Measurements from ENCODE around the gene ADARB2.

ADARB2 gene

GRCh38 chr10:1560535-1561192 is 176.7 kb downstream of the ADARB2 start:
- no peak for DNase-seq

DNA sequence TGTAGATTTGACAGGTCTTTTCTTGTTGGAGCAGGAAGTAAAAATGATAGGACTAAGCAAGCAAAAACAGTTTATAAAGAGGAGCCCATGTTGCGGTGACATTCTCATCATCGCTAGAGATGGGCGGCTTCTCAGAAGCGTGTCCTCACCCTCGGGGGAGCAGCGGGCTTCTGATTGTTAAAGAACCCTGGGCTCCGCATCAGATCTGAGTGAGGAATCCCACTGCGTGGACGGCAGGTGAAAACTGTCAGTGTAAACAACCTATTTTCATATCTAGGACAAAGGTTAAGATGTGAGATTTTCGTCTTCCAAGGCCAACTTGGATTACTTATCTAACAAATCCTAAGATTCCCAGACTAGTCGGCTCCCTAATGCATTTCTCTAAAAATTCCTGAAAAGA is 177.6 kb downstream of the ADARB2 start:
- no peak for DNase-seq

DNA sequence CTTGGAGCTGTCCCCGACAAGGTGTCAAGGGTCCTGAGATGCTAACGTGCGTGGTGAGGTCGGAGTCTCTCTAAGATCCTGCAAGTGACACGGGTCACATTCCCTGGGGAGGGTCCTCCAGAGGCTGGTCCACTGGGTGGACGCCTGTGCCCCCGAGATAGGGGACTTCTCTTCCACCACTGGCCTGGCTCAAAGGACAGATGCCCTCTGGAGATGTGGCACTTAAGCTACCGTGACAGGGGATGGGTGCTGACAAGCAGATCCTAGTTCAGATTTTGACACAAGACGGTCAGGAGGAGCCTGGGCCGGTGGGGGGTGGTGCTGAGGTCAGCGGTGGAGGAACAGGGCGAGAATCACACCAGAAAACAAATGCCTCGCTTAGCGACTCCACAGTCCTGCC is 178.0 kb downstream of the ADARB2 start:
- no peak for DNase-seq

- DNase-seq, result no peak
Observed at GRCh38 chr10:1558906-1559305, 178.4 kb downstream of the ADARB2 start.

GRCh38 chr10:1557081-1557480 is 180.2 kb downstream of the ADARB2 start:
- no peak for DNase-seq

- DNase-seq, result no peak
Observed at GRCh38 chr10:1556496-1556895, 180.8 kb downstream of the ADARB2 start.

GRCh38 chr10:1553951-1554350 is 183.4 kb downstream of the ADARB2 start:
- DNase-seq, result no peak

GRCh38 chr10:1552881-1553670 is 184.2 kb downstream of the ADARB2 start:
- no peak for DNase-seq

DNA sequence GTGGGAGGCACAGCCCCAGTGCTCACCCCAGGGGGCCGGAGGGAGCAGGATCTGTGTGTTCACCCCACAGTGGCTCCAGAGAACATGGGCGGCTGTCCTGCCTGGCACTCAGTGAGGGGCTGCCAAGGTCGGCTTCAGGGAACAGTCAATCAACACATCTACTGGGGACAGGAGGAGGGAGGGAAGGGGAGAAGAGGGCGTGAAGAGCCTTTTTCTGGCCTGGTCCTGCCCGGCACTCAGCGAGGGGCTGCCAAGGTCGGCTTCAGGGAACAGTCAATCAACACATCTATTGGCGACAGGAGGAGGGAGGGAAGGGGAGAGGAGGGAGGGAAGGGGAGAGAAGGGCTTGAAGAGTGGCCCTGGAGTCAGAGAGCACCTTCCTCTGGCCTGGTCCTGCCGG is 184.9 kb downstream of the ADARB2 start:
- DNase-seq, result no peak

- no peak for DNase-seq
Observed at GRCh38 chr10:1551636-1552338, 185.5 kb downstream of the ADARB2 start.

DNA sequence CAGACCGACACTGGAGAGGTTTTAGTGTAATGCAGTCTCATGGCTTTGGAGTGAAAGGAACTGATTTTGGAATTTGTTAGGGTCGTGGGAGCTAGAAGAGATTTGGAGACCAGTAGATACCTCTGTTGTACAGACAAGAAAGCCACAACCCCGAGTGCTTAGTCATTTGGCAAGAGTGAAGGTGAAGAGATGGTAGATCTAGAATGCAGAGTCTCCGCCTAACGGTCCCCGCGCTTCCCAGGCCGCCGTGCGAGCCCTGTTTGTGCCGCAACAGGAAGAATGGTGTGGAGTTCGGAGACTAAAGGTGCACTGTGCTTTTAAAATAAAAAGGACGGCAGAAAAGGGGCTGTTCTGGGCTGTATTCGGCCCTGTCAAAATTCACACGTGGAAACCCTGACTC is 186.7 kb downstream of the ADARB2 start:
- DNase-seq, result no peak

GRCh38 chr10:1550291-1550595 is 187.1 kb downstream of the ADARB2 start:
- DNase-seq, result no peak

DNA sequence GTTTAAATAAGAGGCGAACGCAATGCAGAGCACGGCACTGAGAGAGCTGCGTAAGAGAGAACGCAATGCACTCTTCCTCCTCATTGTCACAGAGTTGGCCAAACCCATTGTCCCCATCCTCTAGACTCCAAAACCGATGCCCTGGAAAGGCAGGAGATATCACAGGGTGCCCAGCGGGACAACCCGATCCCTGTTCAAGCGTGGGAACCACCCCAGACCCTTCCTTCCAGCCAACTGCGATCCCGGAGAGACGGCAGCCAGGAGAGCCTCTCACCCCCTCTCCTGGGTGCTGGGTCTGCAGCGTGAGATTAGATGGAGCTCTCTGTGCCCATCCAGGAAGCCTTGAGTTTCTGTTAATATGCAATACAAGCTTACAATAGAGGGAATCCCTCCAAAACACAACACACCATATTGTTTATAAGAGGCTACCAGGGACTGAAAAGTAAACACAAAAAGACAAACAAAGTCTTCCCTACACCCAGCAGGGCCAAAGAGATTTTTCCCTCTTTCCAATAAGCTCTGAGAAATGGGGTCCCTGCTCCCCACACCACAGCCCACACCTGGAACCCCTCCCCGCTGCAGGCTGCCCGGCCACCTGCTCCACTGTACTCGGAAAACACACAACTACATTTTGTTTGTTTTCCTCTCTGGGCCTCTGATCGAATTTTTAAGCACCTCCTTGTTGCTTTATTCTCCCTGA is 187.6 kb downstream of the ADARB2 start:
- no peak for DNase-seq

GRCh38 chr10:1548596-1548995 is 188.7 kb downstream of the ADARB2 start:
- no peak for DNase-seq

GRCh38 chr10:1548146-1548545 is 189.2 kb downstream of the ADARB2 start:
- no peak for DNase-seq

DNA sequence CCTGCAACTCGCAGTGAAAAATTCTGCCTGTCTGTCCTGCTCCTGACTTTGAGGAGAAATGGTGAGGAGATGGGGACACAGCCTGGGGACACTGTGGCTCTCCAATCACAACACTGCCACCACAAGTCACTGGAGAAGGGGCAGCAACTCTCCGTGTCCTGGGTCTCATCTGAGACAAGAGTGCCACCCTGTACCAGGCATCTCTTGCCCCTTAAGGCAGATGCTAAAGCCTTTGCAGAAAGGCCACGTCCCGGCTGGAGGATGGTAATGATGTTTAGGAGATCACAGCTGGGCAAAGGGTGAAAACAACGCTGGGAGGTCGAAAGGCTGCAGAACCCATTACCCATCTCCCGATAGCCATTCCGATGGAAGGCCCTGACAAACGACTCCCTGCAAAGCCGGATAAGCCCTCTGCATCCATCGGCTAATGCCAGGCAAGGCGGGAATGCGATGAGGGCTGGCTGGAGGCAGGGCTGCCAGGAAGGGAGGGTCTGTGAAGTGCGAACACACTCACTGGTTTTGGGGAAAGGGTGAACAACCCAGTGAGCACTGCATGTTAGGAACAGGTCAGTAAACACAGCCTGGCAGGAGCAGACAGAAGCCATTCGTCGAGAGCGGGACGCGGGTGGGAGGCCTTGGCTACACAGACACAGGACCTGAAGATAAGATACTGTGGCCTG is 190.8 kb downstream of the ADARB2 start:
- DNase-seq, result no peak

DNA sequence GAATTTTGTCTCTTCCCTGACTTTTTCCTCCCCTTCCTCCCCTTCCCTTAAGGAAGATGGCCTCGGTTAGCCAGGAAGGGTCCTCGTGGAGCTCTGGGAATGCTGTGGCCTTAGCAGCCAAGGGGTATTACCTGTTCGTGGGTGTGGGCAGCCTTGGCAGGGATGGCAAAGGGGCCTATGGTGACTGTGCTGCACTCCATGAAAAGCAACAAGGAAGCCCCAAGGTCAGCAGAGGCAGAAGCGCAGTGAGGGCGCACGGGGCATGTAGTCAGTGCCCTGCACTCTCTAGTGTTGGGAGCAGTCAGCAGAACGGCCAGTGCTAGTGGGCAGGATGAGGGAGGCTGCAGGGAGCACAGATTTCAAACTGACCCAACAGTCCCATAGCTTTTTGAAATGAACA is 191.8 kb downstream of the ADARB2 start:
- DNase-seq, result no peak

GRCh38 chr10:1544929-1545328 is 192.4 kb downstream of the ADARB2 start:
- no peak for DNase-seq

GRCh38 chr10:1544209-1544673 is 193.1 kb downstream of the ADARB2 start:
- DNase-seq, result no peak

DNA sequence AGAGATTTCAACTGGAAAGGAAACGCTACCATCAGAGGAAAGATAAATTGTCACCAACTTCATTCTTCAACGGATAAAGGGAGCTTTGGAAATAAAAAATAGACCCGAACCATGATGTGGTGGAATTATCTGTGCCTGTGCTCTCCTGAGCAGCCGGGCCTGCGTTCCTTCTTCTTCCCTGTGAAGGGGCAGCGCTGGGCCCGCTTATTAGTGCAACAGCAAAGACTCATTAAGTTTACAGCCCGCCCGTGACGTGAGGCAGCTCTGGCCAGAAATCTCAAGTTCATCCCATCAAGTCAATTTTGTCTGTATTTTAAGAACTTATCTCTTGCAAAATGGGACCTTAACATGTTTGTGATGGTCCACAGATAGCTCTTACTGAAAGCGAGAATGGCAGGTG is 193.7 kb downstream of the ADARB2 start:
- DNase-seq, result no peak

GRCh38 chr10:1542941-1543340 is 194.4 kb downstream of the ADARB2 start:
- DNase-seq, result no peak

- DNase-seq, result no peak
Observed at GRCh38 chr10:1540144-1540543, 197.2 kb downstream of the ADARB2 start.

DNA sequence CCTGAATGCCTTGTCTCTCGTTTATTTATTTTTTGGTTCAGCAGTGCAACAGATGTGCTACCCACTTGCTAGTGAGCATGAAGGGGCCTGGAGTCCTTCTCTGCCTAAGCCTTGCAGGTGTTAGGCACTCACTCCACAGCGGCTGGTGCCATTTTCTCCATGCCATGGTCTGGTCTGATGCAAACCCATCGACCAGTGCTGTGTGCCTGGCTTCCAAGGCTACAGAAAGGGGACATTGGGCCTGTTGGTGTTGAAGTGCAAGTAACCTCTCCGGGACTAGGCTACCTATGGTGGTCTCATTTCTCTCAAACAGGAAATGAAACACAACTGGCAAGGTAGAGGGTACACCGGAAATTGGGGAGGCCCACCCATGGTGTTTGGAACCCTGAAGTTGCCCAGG is 198.1 kb downstream of the ADARB2 start:
- DNase-seq, result no peak
